Mucosa of descending colon (tissue), 3 donors: Measurements from ENCODE around the gene VOPP1. TPM values are rescaled to one million over a fixed set of nuclear protein-coding genes. Genes with fewer than 3 reads are reported as not detected.
"Not testable (repeated sequence)": the region's sequence is repeated elsewhere in the genome, so short reads cannot be mapped to it uniquely, and the experiment has no call there.

Experiments
- ATAC-seq: fragments of 200-7000 bp; cut with Tn5 transposase; one replicate; pipeline ENCODE4 v1.9.1; 2020; ENCODE audit warnings: mild to moderate bottlenecking, moderate library complexity
- DNase-seq, 3 donors: peaks; one replicate each; pipeline ENCODE4 v3.0.0-alpha.2; 2020
- H3K36me3 ChIP-seq: fragments of 200-600 bp; one replicate; pipeline ENCODE4 v1.8.0; 2021; ENCODE audit warnings: low read depth, mild to moderate bottlenecking
- H3K4me1 ChIP-seq: fragments of 200-600 bp; one replicate; pipeline ENCODE4 v1.8.0; 2021; ENCODE audit warnings: low read depth, mild to moderate bottlenecking
- H3K4me3 ChIP-seq: fragments of 200-600 bp; one replicate; pipeline ENCODE4 v1.8.0; 2021; ENCODE audit warnings: mild to moderate bottlenecking
- H3K9me3 ChIP-seq: fragments of 200-600 bp; one replicate; pipeline ENCODE4 v1.8.0; 2021; ENCODE audit warnings: mild to moderate bottlenecking
- CTCF ChIP-seq: fragments of 200-600 bp; IDR thresholded peaks from one replicate; pipeline ENCODE4 v1.8.0; 2022; ENCODE audit warnings: antibody characterized with exemption, mild to moderate bottlenecking
- intact Hi-C, 2 donors: fragments of 100-400 bp; cut with DNase I in 1 of 2; cut with micrococcal nuclease in 1 of 2; formaldehyde crosslinking; loops; one replicate each; pipeline versions ENCODE4 v1.11.0 to v1.11.1; 2022; cut with DNase I, micrococcal nuclease
- total RNA-seq, 3 donors: library from RNA; stranded (reverse); fragmentation: NEBNext Ultra II Directional in 2 of 3; extraction: Animal tissue kit (Norgen Biotek cat#: 25700) in 2 of 3; gene quantifications; one replicate each; pipeline versions ENCODE4 v1.2.1 to v1.2.4, GENCODE V29; 2021 to 2023
- donor health status: DM: no; HTN: no; CAD: no; lungs with moderate emphysema.
- donor health status: DM: no; HTN: no; CAD: no.
- donor health status: DM: no; HTN: yes; CAD: no.

Gene VOPP1
- total RNA-seq, 3 donors from 2014 or later, result 57.8 to 83.5 (median 75.2) TPM

GRCh38 chr7:55515569-55516279 lies 56.6 kb downstream of the VOPP1 start:
- no peak overlapping the region for H3K4me3 ChIP-seq
- TF ChIP-seq CTCF, result no peak
- DNase-seq, result no peak
- intact Hi-C loops, result no loop called here
- ATAC-seq, result peak; percentile 33
- H3K4me1 ChIP-seq, result peaks cover 7% of the 10 kb centered on the region
- no peaks in the 10 kb centered on the region for H3K9me3 ChIP-seq
- peaks cover 6% of the 10 kb centered on the region for H3K36me3 ChIP-seq

- peak; percentile 62 for ATAC-seq
These were observed 57.6 kb downstream of the VOPP1 start for GRCh38 chr7:55514546-55515265.

GRCh38 chr7:55513868-55514267 lies 58.4 kb downstream of the VOPP1 start:
- no peak for ATAC-seq
- intact Hi-C loops, result no loop called here

More at GRCh38 chr7:55514546-55515265, 57.6 kb downstream of the VOPP1 start:
- intact Hi-C loops, result no loop called here
- TF ChIP-seq CTCF, result no peak
- H3K4me1 ChIP-seq, result peaks cover 7% of the 10 kb centered on the region
- H3K9me3 ChIP-seq, result no peaks in the 10 kb centered on the region
- DNase-seq, result no peak
- H3K4me3 ChIP-seq, result no peak overlapping the region
- H3K36me3 ChIP-seq, result peaks cover 6% of the 10 kb centered on the region

GRCh38 chr7:55512635-55513191 lies 59.6 kb downstream of the VOPP1 start:
- DNase-seq (no peak), ATAC-seq (no peak)
- Histone ChIP-seq H3K36me3 (peaks cover 6% of the 10 kb centered on the region), H3K4me3 (no peak overlapping the region), H3K4me1 (peaks cover 7% of the 10 kb centered on the region), H3K9me3 (no peaks in the 10 kb centered on the region)
- TF ChIP-seq CTCF, result no peak
- intact Hi-C loops, result no loop called here

More at GRCh38 chr7:55513868-55514267, 58.4 kb downstream of the VOPP1 start:
- no peak for TF ChIP-seq CTCF
- no peak for DNase-seq
- H3K4me3 ChIP-seq, result no peak overlapping the region
- peaks cover 6% of the 10 kb centered on the region for H3K36me3 ChIP-seq
- H3K9me3 ChIP-seq, result no peaks in the 10 kb centered on the region
- peaks cover 7% of the 10 kb centered on the region for H3K4me1 ChIP-seq

- Histone ChIP-seq H3K9me3 (no peaks in the 10 kb centered on the region), H3K36me3 (no peaks in the 10 kb centered on the region), H3K4me1 (no peaks in the 10 kb centered on the region), H3K4me3 (no peak overlapping the region)
- ATAC-seq (no peak), DNase-seq (no peak)
- no peak for TF ChIP-seq CTCF
- intact Hi-C loops, result no loop called here
These were observed 61.7 kb downstream of the VOPP1 start for GRCh38 chr7:55510621-55511020.

GRCh38 chr7:55510206-55510605 lies 62.1 kb downstream of the VOPP1 start:
- intact Hi-C loops, ATAC-seq: not testable (repeated sequence)

More at GRCh38 chr7:55510206-55510605, 62.1 kb downstream of the VOPP1 start:
- not testable (repeated sequence) for DNase-seq, H3K9me3 ChIP-seq, H3K36me3 ChIP-seq, H3K4me3 ChIP-seq, H3K4me1 ChIP-seq
